Stimulated activated CD8-positive, alpha-beta memory T cell treated with anti-CD3 and anti-CD28 coated beads, Interleukin-4, amount 100 ng/mL, for 1 hour (primary cell): ENCODE results near the gene RCCD1.
A peak's percentile ranks its signal among the peaks of the same experiment; 100 is the strongest.

Experiments used
- DNase-seq, 2 donors: peaks; one replicate each; pipeline ENCODE4 v3.0.0-alpha.2; 2020; ENCODE audit warnings: low read depth in 2 of 2, low spot score in 1 of 2

Gene RCCD1

DNA sequence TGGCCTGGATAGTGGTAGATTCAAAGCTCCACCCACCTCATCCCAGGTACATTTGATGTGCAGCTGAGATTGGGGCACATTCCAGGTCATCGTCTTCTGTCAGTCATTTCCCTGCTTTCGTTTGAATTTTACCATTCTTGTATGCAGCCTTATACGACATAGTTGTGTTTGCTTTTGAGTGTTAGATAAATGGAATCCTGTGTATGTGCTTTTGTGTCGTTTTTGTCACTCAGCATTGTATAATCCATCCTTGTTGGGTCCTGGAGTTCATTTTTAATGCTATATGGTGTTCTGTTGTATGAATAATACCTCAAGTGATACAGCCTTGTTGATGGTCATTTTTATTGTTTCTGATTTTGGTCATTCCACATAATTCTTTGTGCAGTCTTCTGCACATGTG, 7.3 kb downstream of the RCCD1 start:
- no peak for DNase-seq

DNA sequence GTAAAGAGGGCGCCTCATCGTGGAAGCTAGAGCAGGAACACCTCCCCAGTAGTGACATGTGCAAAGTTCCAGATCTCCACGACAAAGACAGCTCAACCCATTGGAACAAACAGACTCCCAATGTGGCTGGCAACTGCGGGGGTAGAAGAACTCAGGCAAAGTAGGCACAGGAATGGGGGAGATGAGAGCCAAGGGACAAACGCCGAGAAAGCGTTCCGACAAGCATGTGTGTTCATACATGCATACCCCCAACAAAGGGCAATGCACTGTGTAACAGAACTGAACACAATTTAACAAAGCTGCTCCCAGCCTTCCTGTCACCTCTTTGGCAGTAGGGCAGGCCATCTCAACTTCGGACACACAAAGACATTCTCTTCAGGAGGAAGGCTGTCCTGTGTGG, 11.6 kb downstream of the RCCD1 start:
- no peak for DNase-seq

DNA sequence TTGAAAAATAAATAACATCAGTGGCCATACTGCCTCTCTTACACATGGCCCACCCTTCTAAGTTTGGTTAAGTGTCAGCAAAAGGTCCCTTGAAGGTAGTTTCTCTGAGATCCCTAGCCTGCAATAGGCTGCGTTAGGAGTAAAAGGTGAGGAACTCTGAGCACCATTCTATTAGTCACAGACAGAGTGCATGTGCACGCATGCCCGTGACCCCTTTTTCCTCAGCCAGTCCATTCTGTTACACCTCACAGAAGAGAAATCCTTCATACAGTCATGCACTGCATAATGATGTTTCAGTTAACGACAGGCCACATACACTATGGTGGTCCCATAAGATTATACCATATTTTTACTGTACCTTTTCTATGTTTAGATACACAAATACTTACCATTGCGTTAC, 12.5 kb downstream of the RCCD1 start:
- no peak for DNase-seq

DNA sequence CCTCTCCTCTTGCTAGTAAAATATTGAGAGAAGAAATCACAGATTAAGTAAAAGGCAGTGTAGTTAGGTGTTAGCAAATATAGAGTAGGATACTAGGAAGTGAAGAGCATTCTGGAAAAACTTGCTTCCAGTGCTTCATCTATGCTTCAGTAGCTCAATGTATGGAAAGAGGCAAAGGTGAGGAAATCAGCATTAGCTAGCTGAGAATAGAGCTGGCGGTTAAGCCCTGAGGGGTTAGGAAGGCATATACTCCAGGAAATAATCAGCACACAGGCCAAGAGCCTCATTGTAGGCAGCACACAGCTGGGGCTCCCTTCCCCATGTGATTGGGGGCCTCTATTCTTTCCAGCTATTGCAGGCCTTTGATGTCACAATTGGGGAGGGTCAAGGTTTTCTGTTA, 13.8 kb downstream of the RCCD1 start:
- no peak for DNase-seq

DNA sequence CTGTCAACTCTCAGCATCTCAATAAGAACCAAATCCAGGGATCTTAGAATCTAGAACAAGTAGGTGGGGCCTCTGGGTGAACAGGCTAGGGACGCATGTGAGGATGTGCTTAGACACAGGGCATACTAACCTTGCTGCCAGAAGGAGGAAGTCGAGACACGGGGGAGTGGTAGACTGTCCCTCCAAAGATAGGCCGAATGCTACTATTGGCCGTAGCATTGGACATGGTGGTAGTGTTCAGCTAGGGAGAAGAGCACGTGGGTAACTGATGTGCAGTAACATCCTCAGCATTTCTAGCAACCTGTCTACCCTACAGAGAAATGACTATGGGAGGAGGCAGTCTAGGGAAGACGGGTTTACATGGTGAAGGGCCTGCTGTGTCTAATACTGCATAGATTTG, 15.6 kb downstream of the RCCD1 start:
- DNase-seq: no peak

DNA sequence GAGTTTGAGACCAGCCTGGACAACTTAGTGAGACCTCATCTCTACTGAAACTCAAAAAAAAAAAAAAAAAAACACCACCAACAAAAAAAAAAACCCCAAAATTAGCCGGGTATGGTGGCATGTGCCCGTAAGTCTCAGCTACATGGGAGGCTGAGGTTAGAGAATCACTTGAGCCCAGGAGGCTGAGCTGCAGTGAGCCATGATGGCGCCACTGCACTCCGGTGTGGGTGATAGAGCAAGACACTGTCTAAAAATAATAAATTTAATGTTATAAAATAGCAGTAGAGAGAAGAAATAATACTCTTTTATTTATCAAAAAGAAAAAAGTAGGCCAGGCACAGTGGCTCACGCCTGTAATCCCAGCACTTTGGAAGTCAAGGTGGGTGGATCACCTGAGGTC, 17.4 kb downstream of the RCCD1 start:
- no peak for DNase-seq

DNA sequence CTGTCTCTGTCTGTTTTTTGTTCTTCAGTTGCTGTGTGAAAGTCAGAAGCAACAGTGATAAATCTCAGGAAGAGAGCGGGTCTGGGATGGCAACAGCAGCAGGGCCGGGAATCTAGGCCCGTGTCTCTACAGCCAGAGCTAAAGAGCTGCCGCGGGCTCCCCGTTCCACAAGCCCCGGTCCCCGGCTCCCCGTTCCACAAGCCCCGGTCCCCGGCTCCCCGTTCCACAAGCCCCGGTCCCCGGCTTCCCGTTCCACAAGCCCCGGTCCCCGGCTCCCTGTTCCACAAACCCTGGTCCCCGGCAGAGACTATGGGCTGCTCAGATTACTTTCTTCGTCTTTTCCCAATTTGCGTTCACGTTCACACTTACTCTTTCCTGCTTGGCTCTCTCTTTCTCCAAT, 19.5 kb downstream of the RCCD1 start:
- no peak for DNase-seq

DNA sequence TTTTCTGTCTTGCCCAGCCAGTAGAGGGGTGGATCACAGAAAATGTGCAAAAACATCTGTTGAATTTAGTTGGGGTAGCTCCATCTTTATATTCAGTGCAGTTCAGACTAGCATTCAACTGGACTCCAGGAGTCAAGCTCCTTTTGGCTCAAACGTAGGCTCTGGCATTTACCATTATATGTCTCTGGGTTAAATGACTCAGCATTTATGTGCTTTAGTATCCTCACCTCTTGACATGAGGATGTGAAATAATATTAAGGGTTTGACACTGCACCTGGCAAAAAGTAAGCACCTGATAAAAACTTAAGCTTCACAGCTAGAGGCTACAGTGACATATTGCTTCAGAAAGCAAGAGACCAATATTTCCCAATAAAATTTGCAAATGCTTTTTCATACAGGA, 24.9 kb downstream of the RCCD1 start:
- DNase-seq: no peak

DNA sequence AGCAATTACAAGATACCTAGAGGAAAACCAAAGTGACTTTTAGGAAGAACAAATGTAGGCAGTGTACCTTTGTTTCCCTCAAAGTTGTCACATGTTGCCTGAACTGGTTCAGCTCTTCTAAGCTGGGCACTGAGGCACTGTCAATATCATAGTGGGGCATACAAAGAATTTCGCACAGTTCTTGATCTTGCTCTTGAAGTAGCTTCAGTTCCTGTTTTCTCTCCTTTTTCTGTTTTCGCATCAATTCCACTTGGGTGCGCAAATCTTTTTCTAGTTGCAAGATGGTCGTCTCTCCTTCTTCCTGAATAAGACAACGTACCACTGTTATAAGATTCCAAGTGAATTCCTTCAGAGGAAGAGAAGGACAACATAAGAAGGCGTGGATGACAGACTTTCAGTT, 27.0 kb downstream of the RCCD1 start:
- DNase-seq: no peak

DNA sequence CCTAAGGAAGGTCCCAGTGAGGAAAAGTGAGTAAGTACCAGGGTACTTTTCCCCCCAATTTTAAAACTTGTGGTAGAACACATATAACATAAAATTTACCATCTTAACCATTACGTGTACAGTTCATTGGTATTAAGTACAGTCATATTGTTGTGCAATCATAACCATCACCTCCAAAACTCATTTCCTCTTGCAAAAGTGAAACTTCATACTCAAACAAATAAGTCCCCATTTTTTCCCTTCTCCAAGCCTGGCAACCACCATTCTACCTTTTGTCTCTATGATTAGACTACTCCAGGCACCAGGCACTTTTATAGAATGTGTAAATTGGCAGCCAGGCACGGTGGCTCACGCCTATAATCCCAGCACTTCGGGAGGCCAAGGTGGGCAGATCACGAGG, 27.5 kb downstream of the RCCD1 start:
- no peak for DNase-seq

DNA sequence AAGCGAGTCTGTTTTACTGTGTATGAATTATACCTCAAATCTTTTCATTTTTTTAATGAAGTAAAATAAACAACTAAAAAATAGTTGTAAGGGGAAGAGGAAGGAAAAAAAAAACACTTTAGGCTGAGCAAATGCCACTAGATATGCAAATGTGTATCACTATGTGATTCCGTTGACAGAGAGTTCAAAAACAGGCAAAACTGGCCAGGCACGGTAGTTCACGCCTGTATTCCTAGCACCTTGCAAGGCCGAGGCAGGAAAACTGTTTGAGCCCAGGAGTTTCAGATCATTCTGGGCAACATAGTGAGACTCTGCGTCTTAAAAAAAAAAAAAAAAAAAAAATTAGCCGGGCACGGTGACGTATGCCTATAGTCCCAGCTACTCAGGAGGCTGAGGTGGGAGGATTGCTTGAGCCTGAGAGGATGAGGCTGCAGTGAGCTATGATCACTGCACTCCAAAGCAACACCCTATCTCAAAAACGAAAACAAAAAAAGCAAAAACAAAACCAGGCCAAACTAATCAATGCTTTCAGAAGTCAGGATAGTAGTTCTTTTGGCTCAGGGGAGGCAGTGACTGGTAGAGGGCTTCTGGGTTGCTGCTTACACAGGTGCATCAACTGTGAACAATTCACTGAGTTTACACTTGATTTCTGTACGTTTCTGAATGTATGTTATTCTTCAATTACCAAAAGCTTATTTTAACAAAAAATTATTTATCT, 32.3 kb downstream of the RCCD1 start:
- no peak for DNase-seq

DNA sequence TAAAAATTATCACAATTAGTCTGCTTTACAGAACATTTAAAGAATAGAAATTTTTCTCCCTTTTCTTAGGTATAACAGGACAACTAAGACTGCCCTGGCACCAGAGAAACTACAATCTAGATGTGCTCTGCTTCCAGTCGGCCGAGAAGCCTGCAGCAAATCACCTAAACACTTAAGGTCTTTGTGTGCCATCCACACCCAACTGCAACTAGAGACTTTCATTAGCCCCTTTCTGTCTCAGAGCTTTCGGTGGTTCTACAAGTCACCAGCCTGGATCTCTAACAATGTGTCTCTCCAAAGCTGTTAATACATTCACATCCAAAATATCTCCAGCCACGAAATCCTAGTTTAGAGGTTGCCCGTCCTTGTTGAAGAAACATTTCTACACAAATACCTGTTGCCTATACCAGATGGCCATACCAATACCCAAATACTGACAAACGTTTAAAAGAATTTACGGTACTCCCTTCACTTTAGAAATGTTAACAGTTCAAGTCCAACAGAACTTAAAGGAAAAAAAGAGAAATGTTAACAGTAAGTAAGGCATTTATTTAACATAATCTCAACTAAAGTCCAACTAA, 33.0 kb downstream of the RCCD1 start:
- DNase-seq: no peak

DNA sequence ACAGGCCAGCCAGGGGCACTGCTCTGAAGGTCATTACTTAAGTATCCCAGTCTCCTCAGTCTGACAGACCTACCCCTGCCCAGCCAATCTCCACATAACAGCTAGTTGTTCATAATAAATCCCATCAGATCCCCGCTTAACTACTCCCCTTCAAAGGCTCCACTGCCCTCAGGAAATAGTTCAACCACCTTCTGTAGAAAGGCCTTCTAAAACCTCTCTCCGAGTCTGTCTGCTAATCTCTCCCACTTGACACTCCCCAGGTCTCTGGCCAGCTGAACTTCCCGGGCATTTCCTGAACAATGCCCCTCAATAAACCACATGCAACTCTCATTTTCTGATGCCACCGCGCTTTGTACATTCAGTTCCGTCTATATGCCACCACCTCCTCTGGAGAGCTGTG, 33.6 kb downstream of the RCCD1 start:
- no peak for DNase-seq

DNA sequence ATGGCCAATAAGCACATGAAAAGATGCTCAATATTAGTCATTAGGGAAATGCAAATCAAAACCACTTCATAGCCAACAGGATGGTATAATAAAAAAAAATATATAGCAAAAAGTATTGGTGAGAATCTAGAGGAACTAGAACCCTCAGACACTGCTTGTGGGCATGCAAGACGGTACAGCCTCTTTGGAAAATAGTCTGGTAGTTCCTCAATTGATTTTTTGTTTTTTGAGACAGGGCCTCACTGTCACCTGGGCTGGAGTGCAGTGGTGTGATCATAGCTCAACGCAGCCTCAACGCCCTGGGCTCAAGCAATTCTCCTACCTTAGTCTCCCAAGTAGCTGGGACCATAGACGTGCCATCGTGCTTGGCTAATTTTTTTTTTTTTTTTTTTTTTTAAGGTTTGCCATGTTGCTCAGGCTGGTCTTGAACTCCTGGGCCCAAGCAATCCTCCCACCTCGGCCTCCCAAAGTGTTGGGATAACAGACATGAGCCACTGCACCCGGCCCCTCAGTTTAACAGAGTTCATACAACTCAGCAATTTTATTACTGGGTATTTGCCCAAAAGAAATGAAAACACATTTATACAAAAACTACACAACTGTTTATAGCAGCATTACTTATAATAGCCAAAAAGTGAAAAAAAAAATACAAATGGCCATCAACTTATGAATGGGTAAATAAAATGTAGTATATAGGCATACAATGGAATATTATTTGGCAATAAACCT, 34.5 kb downstream of the RCCD1 start:
- DNase-seq: no peak

DNA sequence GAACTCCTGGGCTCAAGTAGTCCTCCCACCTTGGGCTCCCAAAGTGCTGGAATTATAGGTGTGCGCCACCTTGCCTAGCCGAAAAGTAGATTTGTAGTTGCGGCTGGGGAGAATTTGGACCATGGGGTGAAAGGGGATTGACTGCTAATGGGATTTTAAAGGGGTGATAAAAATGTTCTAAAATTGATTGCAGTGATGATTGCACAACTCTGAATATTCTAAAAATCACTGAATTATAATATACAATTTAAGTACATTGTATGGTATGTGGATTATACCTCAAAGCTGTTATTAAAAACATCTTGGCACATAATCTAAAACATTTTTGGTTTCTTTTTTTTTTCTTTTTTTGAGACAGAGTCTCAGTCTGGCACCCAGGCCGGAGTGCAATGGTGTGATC, 35.8 kb downstream of the RCCD1 start:
- no peak for DNase-seq

DNA sequence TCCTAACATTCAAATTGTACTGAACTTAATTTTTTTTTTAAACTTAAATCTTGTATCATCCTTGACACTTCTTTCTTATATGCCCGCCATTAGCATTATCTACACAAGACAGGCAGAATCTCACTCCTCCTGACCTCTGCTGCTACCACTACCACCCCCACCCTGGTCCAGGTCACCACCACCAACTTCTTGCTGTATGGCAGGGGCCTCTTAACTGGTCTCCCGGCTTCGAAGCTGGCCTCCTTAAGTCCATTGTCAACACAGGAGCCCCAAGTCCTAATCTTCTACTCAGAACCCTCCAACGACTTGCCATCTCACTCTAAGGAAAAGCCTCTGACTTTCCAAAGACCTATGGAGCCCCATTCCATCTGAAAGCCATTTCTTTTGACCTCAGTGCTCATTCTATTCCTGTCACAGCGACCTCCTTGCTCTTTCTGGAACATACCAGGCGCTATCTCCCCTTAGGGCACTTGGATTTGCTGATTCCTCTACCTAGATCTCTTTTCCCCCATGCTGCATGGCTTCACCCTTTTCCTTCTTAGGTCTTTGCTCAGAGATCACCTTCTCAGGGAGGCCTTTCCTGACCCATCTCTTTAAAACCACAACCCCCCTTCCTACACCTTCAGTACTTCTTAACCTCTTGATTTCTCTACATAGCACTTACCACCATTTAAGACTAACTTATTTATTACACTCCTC, 37.1 kb downstream of the RCCD1 start:
- DNase-seq: no peak

DNA sequence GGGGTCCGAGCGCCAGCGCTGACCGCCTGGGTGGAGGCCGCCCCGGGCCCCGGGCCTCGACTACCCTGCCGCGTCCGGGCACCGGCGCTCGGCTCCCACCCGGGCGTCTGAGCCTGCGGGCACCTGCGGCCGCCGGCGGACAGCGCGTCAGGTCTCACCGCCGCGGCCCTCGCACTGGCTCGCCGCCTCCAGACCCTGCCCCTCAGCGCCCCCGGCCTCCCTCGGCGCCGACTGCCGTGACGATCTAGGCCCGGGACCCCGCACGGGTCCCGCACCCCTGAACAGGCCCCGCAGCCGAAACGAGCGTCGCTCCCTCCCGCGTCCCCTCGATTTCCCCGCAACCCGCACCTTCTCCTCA, 39.4 kb downstream of the RCCD1 start:
- DNase-seq: no peak

DNA sequence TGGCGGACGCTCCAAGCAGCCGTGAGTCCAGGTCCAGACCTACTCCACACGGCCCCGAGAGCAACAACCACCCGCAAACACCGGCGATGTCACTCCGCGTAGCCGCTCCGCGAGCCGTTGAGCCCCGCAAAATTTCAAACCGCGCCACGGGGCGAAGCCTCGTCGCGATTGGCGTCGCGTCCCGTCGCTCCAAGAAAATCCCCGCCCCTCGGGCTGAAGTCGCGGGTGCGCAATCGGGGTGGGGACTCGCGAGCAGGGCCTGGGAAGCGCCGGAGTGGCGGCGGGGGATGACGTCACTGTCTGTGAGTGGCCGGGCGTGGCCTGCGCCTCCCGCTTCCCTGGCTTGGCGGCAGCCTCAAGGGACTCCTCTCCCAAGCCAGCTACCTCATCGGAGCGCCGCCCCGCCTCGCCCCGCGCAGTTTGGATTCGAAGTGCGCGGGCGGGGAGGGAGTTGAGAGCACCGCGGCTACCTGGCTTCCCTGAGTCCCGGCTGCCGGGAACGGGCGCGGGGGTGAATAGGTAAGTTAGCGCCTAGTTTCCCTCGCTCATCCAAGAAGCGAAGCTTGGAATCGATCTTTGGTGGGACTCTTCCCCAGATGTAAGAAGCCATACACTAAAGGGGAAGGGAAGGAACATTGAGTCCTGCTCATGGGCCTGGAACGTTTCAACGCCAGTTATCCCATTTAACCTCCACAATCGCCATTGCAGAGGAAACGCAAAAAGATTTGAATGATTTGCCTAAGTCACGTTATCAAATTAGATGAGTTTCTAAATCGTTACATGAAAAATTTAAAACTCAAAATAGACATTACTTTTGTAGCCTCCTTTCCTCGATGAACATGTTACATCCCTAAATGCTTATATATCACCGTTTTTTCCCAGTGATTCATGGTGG, 40.0 kb downstream of the RCCD1 start, which contains the start of gene PRC1:
Gene PRC1, minus strand, starts transcription at position 119 of the 895 bp plus-strand sequence. Its CDS starts 118 bp downstream, at position 1.
- peak; percentile 88 to 95 for DNase-seq

DNA sequence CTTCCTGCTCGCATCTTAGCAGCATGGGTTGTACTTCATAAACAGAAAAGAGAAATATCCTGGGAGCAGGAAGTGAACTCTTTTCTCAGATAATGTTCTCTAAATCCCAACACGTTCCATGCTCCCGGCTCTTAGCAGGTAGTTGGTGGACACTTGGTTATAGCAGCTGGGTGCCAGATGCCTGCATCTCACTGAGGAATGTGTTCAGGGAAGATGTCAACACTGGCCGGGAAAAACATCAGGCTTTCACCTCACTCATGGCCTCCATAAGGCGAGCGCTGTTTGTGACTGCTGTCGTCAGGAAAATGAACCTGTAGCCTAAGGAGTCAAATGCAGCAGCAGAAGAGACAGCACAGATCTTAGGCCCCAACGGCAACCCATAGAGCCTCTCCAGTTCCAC, 44.1 kb downstream of the RCCD1 start:
- no peak for DNase-seq

DNA sequence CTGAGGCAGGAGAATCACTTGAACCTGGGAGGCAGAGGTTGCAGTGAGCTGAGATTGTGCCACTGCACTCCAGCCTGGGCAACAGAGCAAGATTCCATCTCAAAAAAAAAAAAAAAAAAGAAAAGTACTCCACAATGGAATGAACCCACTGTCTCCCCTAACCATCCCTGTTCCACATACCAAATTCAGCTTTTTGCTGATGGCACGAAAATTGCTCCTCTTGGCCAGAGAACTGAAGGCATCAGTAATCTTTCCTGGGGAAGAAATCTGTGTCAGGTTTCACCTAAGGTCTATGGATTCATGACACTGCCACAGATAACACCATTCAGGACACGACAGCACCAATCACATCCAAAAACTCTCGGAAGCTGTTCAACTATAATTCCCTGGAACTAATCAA, 46.5 kb downstream of the RCCD1 start:
- no peak for DNase-seq

DNA sequence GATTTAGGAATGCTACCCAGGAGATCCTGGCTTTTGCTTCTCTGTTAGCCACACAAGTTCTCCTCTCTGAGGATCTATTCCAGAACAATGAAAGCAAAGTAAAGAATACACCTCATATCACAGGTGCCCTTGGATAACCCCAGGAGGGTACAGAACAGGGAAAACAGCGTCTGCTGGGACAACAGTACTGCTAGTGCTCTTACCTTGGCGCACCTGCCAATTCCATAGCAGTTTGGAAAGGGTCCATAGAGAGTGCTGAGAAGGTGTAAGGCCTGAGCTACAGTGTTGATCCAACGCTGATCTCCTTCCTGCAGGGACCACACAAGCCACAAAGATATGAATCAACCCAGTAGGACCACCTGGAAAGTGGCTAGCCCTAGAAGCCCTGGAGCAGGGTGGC, 52.6 kb downstream of the RCCD1 start:
- DNase-seq: no peak
